SJSA1 (cell line): ENCODE results near the gene PRMT9. TPM values are rescaled to one million over a fixed set of nuclear protein-coding genes. Genes with fewer than 3 reads are reported as not detected.

Experiments
- DNase-seq, 2 experiments: peaks; one replicate each; pipeline ENCODE4 v3.0.0-alpha.2; 2015 to 2020; ENCODE audit warnings: low spot score in 2 of 2, low read depth in 1 of 2
- H3K27ac ChIP-seq: fragments of 250-450 bp; sonication (Bioruptor Pico); 2 replicates; pipeline ENCODE4 v1.5.1; 2020; ENCODE audit warnings: mild to moderate bottlenecking, moderate library complexity
- H3K27me3 ChIP-seq: fragments of 250-450 bp; sonication (Bioruptor Pico); replicated peaks from 2 replicates; pipeline ENCODE4 v1.5.1; 2020; ENCODE audit warnings: mild to moderate bottlenecking, moderate library complexity
- H3K36me3 ChIP-seq: fragments of 250-450 bp; sonication (Bioruptor Pico); 2 replicates; pipeline ENCODE4 v1.5.1; 2020; ENCODE audit warnings: mild to moderate bottlenecking
- H3K4me1 ChIP-seq: fragments of 250-450 bp; sonication (Bioruptor Pico); replicated peaks from 2 replicates; pipeline ENCODE4 v1.6.1; 2021; ENCODE audit warnings: mild to moderate bottlenecking
- H3K4me3 ChIP-seq: fragments of 250-450 bp; sonication (Bioruptor Pico); 2 replicates; pipeline ENCODE4 v1.5.1; 2020; ENCODE audit warnings: mild to moderate bottlenecking
- H3K9me3 ChIP-seq: fragments of 250-450 bp; sonication (Bioruptor Pico); replicated peaks from 2 replicates; pipeline ENCODE4 v1.5.1; 2020; ENCODE audit warnings: mild to moderate bottlenecking
- total RNA-seq: library from RNA; depleted of rRNA; stranded (reverse); fragments of >200 nt; shearing (Covaris generic); gene quantifications from 2 replicates; pipeline ENCODE4 v1.2.3, GENCODE V29; 2014

PRMT9 gene
- total RNA-seq, 1 experiment from 2014 or later, result 7.8 TPM

- peak in 1 of 2 experiments; percentile 57 for DNase-seq
- Histone ChIP-seq H3K27ac (no peak overlapping the region), H3K9me3 (no peaks in the 10 kb centered on the region), H3K27me3 (no peaks in the 10 kb centered on the region; the same call in 1 of the 2 replicates), H3K36me3 (no peaks in the 10 kb centered on the region), H3K4me1 (peaks cover 13% of the 10 kb centered on the region), H3K4me3 (no peak overlapping the region)
Measured at GRCh38 chr4:147707892-147708672, 24.1 kb upstream of the PRMT9 start.

DNA sequence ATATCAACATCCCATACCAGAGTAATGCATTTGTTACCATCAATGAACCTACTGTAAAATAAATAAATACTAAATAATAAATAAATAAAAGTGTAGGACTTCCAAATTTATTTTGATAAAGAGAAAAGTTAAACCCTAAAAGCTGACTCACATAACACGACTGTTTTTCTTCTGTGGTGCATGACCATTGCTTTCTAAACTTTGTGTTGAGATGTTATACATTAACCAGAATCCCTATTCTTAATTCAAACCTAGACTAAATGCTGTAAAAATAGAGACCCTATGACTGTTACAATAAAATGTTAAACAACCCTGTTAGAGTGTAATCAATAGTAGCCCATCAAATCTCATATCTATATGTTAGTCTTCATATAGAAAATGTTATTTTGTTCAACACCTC is 20.9 kb upstream of the PRMT9 start:
- H3K27me3 ChIP-seq, result no peaks in the 10 kb centered on the region; the same call in 1 of the 2 replicates
- DNase-seq, result no peak
- no peak overlapping the region for H3K4me3 ChIP-seq
- peaks cover 5% of the 10 kb centered on the region for H3K4me1 ChIP-seq
- H3K36me3 ChIP-seq, result no peaks in the 10 kb centered on the region
- 0 out of 2 replicates have a peak, but pooled peaks cover 3% of the 10 kb centered on the region for H3K9me3 ChIP-seq
- H3K27ac ChIP-seq, result no peak overlapping the region

DNA sequence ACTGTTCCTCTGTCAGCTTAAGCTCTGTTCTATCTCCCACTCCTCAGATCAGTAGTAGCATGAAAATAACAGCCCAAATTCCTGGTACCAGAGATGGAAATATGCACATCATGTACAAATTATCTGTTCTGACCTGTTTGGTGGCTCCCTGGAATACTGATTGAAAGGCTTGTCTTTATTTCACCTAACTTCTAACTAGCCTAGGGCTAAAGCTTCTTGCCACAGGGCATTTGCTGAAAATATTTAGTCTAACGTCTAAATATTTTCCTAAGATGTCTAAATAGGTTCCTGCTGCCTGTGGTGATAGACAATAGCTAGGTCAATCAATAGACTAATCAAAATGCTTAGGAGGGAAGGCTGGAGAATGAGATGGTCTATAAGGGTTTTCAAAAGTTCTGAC is 12.9 kb upstream of the PRMT9 start:
- 0 out of 2 replicates have a peak, but pooled peaks cover 3% of the 10 kb centered on the region for H3K9me3 ChIP-seq
- no peak for DNase-seq
- no peak overlapping the region for H3K4me3 ChIP-seq
- no peak overlapping the region for H3K27ac ChIP-seq
- peaks cover 4% of the 10 kb centered on the region; the same call in 1 of the 2 replicates for H3K27me3 ChIP-seq
- no peaks in the 10 kb centered on the region for H3K4me1 ChIP-seq
- H3K36me3 ChIP-seq, result no peaks in the 10 kb centered on the region

DNA sequence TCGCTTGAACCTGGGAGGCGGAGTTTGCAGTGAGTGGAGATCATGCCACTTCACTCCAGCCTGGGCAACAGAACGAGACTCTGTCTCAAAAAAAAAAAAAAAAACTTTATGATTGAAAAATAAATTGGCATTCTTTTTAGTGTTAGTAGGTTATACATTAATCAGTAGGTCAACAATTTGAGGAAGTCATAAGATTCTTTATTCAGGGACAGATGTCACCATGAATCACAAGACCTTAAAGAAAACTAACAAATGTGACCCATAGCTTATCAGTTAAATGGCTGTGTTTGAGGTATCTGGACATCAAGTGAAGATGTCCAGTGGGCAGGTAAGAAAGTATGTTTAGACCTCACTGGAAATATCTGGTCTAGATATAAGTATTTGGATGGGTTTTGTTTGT is 9.3 kb upstream of the PRMT9 start:
- H3K4me1 ChIP-seq, result no peaks in the 10 kb centered on the region
- H3K4me3 ChIP-seq, result no peak overlapping the region
- H3K27ac ChIP-seq, result no peak overlapping the region
- no peaks in the 10 kb centered on the region for H3K36me3 ChIP-seq
- no peak for DNase-seq
- no peaks in the 10 kb centered on the region for H3K9me3 ChIP-seq
- H3K27me3 ChIP-seq, result peaks cover 4% of the 10 kb centered on the region; the same call in 1 of the 2 replicates

- Histone ChIP-seq H3K4me1 (no peaks in the 10 kb centered on the region), H3K9me3 (no peaks in the 10 kb centered on the region), H3K27me3 (peaks cover 2% of the 10 kb centered on the region; the same call in 1 of the 2 replicates), H3K4me3 (no peak overlapping the region), H3K27ac (no peak overlapping the region), H3K36me3 (no peaks in the 10 kb centered on the region)
- no peak for DNase-seq
Measured at GRCh38 chr4:147691820-147692219, 7.9 kb upstream of the PRMT9 start.

DNA sequence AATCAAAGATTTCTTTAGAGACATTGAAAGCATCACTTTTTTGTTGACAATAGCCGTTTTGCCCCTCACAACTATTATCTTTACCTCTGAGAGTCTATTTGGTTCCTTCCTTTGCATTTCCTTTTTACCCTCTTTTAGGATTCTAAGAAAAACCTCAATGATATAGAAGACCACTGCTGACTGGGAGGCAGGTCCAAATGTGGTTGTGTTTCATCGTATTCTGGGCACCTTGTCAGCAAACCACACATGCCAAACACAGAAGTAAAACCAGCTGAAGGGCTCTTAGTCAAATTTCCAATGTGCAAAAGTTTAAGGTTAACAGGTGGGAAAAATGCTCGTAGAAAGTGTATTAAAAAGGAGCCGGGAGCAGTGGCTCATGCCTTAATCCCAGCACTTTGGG is 5.1 kb upstream of the PRMT9 start:
- Histone ChIP-seq H3K27me3 (no peaks in the 10 kb centered on the region), H3K27ac (no peak overlapping the region), H3K4me1 (no peaks in the 10 kb centered on the region; the same call in 1 of the 2 replicates), H3K9me3 (no peaks in the 10 kb centered on the region), H3K4me3 (no peak overlapping the region), H3K36me3 (no peaks in the 10 kb centered on the region)
- DNase-seq, result no peak

GRCh38 chr4:147683188-147683591 is 773 bp downstream of the PRMT9 start:
- Histone ChIP-seq H3K27me3 (no peaks in the 10 kb centered on the region), H3K4me3 (peak overlapping the region; percentile 66), H3K9me3 (no peaks in the 10 kb centered on the region), H3K36me3 (peaks cover 8% of the 10 kb centered on the region), H3K4me1 (peaks cover 9% of the 10 kb centered on the region), H3K27ac (no peak overlapping the region; the same call in 1 of the 2 replicates)
- DNase-seq, result no peak

GRCh38 chr4:147682755-147683154 is 1.2 kb downstream of the PRMT9 start:
- DNase-seq, result no peak
- Histone ChIP-seq H3K4me3 (peak overlapping the region; percentile 66), H3K4me1 (peaks cover 9% of the 10 kb centered on the region), H3K27me3 (no peaks in the 10 kb centered on the region), H3K27ac (no peak overlapping the region), H3K9me3 (no peaks in the 10 kb centered on the region), H3K36me3 (peaks cover 10% of the 10 kb centered on the region)

DNA sequence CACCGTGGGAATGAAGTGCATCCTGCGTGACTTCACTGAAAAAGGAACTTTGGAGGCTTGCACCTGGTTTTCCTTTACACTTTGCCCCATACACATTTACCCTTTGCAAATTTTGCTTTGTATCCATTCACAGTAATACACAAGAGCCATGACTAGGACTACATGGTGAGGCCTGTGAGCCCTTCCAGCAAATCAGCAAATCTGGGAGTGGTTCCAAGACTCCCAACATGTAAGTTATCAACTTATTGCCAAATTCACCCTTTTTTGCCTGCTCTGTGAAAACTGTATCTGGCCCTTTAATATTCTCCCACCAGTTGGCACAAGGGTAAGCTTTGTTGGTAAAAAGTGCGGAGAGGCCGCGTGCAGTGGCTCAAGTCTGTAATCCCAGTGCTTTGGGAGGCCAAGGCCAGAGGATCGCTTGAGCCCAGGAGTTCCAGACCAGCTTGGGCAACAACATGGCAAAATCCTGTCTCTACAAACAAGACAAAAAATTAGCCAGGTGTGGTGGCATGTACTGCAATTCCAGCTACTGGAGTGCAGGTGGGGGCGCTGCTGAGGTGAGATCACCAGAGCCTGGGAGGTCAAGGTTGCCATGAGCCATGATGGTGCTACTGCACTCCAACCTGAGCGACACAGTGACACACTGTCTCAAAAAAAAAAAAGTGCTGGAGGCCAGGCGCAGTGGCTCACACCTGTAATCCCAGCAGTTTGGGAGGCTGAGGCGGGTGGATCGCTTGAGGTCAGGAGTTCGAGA is 5.0 kb downstream of the PRMT9 start:
- H3K9me3 ChIP-seq, result no peaks in the 10 kb centered on the region
- peaks cover 9% of the 10 kb centered on the region; the same call in 1 of the 2 replicates for H3K4me1 ChIP-seq
- peaks cover 10% of the 10 kb centered on the region for H3K36me3 ChIP-seq
- H3K4me3 ChIP-seq, result no peak overlapping the region
- no peak for DNase-seq
- no peaks in the 10 kb centered on the region for H3K27me3 ChIP-seq
- no peak overlapping the region for H3K27ac ChIP-seq

- Histone ChIP-seq H3K4me3 (no peak overlapping the region), H3K36me3 (peaks cover 10% of the 10 kb centered on the region), H3K27ac (no peak overlapping the region), H3K27me3 (no peaks in the 10 kb centered on the region), H3K9me3 (no peaks in the 10 kb centered on the region), H3K4me1 (peaks cover 7% of the 10 kb centered on the region; the same call in 1 of the 2 replicates)
- DNase-seq, result no peak
Measured at GRCh38 chr4:147678106-147678505, 5.9 kb downstream of the PRMT9 start.

- no peaks in the 10 kb centered on the region for H3K9me3 ChIP-seq
- no peaks in the 10 kb centered on the region for H3K27me3 ChIP-seq
- no peak overlapping the region for H3K27ac ChIP-seq
- no peak overlapping the region for H3K4me3 ChIP-seq
- H3K4me1 ChIP-seq, result no peaks in the 10 kb centered on the region
- H3K36me3 ChIP-seq, result peaks cover 10% of the 10 kb centered on the region
- no peak for DNase-seq
Measured at GRCh38 chr4:147674496-147674895, 9.5 kb downstream of the PRMT9 start.

- Histone ChIP-seq H3K27me3 (no peaks in the 10 kb centered on the region), H3K9me3 (no peaks in the 10 kb centered on the region), H3K4me3 (no peak overlapping the region), H3K36me3 (peaks cover 10% of the 10 kb centered on the region), H3K4me1 (no peaks in the 10 kb centered on the region), H3K27ac (no peak overlapping the region)
- no peak for DNase-seq
Measured at GRCh38 chr4:147674073-147674472, 9.9 kb downstream of the PRMT9 start.

DNA sequence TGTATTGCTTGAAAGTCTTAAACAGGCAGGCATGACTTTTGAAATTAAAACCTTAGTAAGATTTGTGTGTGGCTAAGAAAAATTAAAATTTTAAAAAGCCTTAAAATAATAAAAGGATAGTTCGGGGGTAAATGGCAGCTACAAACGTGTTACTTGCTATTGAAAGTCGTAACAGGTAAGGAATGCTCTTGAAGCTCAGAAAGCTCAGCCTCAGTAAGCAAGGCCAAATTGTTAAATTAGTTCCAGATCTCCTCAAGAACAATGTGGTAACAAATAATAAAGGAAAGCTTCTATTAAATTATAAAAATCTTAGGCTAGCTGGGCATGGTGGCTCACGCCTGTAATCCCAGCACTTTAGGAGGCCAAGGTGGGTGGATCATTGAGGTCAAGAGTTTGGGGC is 25.5 kb downstream of the PRMT9 start:
- no peak overlapping the region for H3K4me3 ChIP-seq
- H3K4me1 ChIP-seq, result no peaks in the 10 kb centered on the region
- peaks cover 22% of the 10 kb centered on the region for H3K36me3 ChIP-seq
- no peak overlapping the region for H3K27ac ChIP-seq
- no peaks in the 10 kb centered on the region for H3K9me3 ChIP-seq
- DNase-seq, result no peak
- H3K27me3 ChIP-seq, result no peaks in the 10 kb centered on the region

GRCh38 chr4:147655639-147656038 is 28.3 kb downstream of the PRMT9 start:
- no peak overlapping the region for H3K4me3 ChIP-seq
- H3K9me3 ChIP-seq, result no peaks in the 10 kb centered on the region
- H3K4me1 ChIP-seq, result no peaks in the 10 kb centered on the region
- no peak for DNase-seq
- H3K27me3 ChIP-seq, result no peaks in the 10 kb centered on the region
- no peak overlapping the region for H3K27ac ChIP-seq
- peaks cover 24% of the 10 kb centered on the region for H3K36me3 ChIP-seq
